Measurements from ENCODE around the gene ZMYND19.
"Not testable (repeated sequence)": the region's sequence is repeated elsewhere in the genome, so short reads cannot be mapped to it uniquely, and the experiment has no call there.

ZMYND19 gene

DNA sequence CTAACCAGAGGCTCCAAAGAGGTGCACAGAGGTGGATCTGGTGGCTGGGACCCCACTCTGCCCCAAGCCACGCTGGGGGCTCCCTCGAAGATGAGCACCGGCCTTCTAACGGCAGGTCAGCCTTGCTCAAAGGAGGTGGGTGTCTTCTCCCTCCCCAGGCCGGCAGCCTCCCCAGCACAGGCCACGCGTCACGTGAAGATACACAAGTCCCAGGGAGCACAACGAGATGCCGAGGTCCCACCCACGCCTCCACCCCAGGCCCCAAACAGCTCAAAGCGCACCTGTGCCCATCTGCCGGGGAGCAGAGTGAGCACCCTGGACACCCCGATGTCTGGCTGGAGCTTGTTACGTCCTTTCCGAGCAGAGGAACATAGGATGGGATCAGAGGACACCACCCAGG, 52.3 kb downstream of the ZMYND19 start:
- Histone ChIP-seq H3K4me1 (ENCODE audit: control insufficient read depth, insufficient read depth, low read length) (peaks cover 2% of the 10 kb centered on the region; the same call in 1 of the 2 replicates), H3K27ac (ENCODE audit: low read depth, low read length) (no peak overlapping the region), H3K27me3 (ENCODE audit: control insufficient read depth, insufficient read depth, low read length) (no peaks in the 10 kb centered on the region), H3K36me3 (ENCODE audit: control insufficient read depth, insufficient read depth, low read length) (no peaks in the 10 kb centered on the region), H3K4me3 (ENCODE audit: low read depth, low read length) (no peak overlapping the region), H3K9me3 (ENCODE audit: control insufficient read depth, insufficient read depth, low read depth, low read length) (no peaks in the 10 kb centered on the region), H3K9ac (ENCODE audit: low read length) (no peak overlapping the region)

DNA sequence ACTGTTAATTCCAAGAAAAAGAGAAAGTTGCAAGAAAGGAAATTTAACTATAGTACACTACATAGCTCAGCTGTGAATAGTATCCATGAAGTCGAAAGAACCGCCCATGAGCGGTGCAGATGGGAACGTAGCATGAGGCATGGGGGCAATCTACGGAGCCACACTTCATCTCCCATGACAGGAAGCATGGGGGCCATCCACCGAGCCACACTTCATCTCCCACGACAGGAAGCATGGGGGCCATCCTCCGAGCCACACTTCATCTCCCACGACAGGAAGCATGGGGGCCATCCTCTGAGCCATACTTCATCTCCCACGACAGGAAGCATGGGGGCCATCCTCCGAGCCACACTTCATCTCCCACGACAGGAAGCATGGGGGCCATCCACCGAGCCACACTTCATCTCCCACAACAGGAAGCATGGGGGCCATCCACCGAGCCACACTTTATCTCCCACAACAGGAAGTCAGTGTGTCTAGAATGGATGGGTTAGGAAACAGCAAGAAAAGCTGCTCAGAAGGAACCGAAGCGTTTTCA, 53.6 kb downstream of the ZMYND19 start:
- not testable (repeated sequence) for H3K27me3 ChIP-seq (ENCODE audit: control insufficient read depth, insufficient read depth, low read length); H3K4me1 ChIP-seq (ENCODE audit: control insufficient read depth, insufficient read depth, low read length); H3K36me3 ChIP-seq (ENCODE audit: control insufficient read depth, insufficient read depth, low read length); H3K27ac ChIP-seq (ENCODE audit: low read depth, low read length); H3K9me3 ChIP-seq (ENCODE audit: control insufficient read depth, insufficient read depth, low read depth, low read length); H3K9ac ChIP-seq (ENCODE audit: low read length); H3K4me3 ChIP-seq (ENCODE audit: low read depth, low read length)

- H3K27me3 ChIP-seq (ENCODE audit: control insufficient read depth, insufficient read depth, low read length) = no peaks in the 10 kb centered on the region
- H3K36me3 ChIP-seq (ENCODE audit: control insufficient read depth, insufficient read depth, low read length) = no peaks in the 10 kb centered on the region
- no peak overlapping the region for H3K4me3 ChIP-seq (ENCODE audit: low read depth, low read length)
- no peak overlapping the region for H3K9ac ChIP-seq (ENCODE audit: low read length)
- no peaks in the 10 kb centered on the region for H3K9me3 ChIP-seq (ENCODE audit: control insufficient read depth, insufficient read depth, low read depth, low read length)
- no peak overlapping the region for H3K27ac ChIP-seq (ENCODE audit: low read depth, low read length)
- peaks cover 2% of the 10 kb centered on the region; the same call in 1 of the 2 replicates for H3K4me1 ChIP-seq (ENCODE audit: control insufficient read depth, insufficient read depth, low read length)
Measured at GRCh38 chr9:137535120-137535428, 55.2 kb downstream of the ZMYND19 start.

- H3K27ac ChIP-seq (ENCODE audit: low read depth, low read length) = no peak overlapping the region
- H3K9me3 ChIP-seq (ENCODE audit: control insufficient read depth, insufficient read depth, low read depth, low read length) = no peaks in the 10 kb centered on the region
- H3K27me3 ChIP-seq (ENCODE audit: control insufficient read depth, insufficient read depth, low read length) = no peaks in the 10 kb centered on the region
- H3K4me3 ChIP-seq (ENCODE audit: low read depth, low read length) = no peak overlapping the region
- peaks cover 2% of the 10 kb centered on the region; the same call in 1 of the 2 replicates for H3K4me1 ChIP-seq (ENCODE audit: control insufficient read depth, insufficient read depth, low read length)
- H3K9ac ChIP-seq (ENCODE audit: low read length) = no peak overlapping the region
- H3K36me3 ChIP-seq (ENCODE audit: control insufficient read depth, insufficient read depth, low read length) = no peaks in the 10 kb centered on the region
Measured at GRCh38 chr9:137534256-137535119, 55.8 kb downstream of the ZMYND19 start.

DNA sequence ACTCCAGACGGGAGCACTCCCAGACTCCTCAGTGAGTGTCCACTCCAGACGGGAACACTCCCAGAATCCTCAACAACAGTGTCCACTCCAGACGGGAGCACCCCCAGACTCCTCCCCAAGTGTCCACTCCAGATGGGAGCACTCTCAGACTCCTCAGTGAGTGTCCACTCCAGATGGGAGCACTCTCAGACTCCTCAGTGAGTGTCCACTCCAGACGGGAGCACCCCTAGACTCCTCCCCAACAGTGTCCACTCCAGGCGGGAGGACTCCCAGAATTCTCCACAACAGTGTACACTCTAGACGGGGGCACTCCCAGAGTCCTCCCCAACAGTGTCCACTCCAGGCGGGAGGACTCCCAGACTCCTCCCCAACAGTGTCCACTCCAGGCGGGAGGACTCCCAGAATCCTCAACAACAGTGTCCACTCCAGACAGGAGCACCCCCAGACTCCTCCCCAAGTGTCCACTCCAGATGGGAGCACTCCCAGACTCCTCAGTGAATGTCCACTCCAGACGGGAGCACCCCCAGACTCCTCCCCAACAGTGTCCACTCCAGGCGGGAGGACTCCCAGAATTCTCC, 57.3 kb downstream of the ZMYND19 start:
- not testable (repeated sequence) for H3K27ac ChIP-seq (ENCODE audit: low read depth, low read length); H3K36me3 ChIP-seq (ENCODE audit: control insufficient read depth, insufficient read depth, low read length); H3K4me3 ChIP-seq (ENCODE audit: low read depth, low read length); H3K27me3 ChIP-seq (ENCODE audit: control insufficient read depth, insufficient read depth, low read length); H3K9ac ChIP-seq (ENCODE audit: low read length); H3K9me3 ChIP-seq (ENCODE audit: control insufficient read depth, insufficient read depth, low read depth, low read length); H3K4me1 ChIP-seq (ENCODE audit: control insufficient read depth, insufficient read depth, low read length)
